Spleen (tissue), 11 donors: ENCODE measurements around the gene TET2. TPM values are rescaled to one million over a fixed set of nuclear protein-coding genes. Genes with fewer than 3 reads are reported as not detected.
A peak's percentile ranks its signal among the peaks of the same experiment; 100 is the strongest.

Experiments used
- DNase-seq: peaks from one replicate; pipeline ENCODE4 v3.0.0-alpha.2; 2020
- H3K27ac ChIP-seq, 8 donors: fragments of 200-600 bp; sonication (generic) in 7 of 8; 1 replicate in 4 of 8; 2 replicates in 4 of 8; pipeline versions ENCODE4 v1.5.0 to v1.8.0; 2016 to 2021; ENCODE audit warnings: inconsistent platforms in 4 of 8, mild to moderate bottlenecking in 4 of 8, moderate library complexity in 1 of 8
- H3K27me3 ChIP-seq, 7 donors: fragments of 200-600 bp; sonication (generic) in 6 of 7; replicated peaks in 1 of 7; 1 replicate in 4 of 7; 2 replicates in 3 of 7; pipeline versions ENCODE4 v1.5.0 to v1.8.0; 2016 to 2021; ENCODE audit warnings: inconsistent platforms in 3 of 7, mild to moderate bottlenecking in 1 of 7
- H3K36me3 ChIP-seq, 6 donors: fragments of 200-600 bp; sonication (generic) in 5 of 6; 1 replicate in 4 of 6; 2 replicates in 2 of 6; pipeline versions ENCODE4 v1.5.0 to v1.8.0; 2016 to 2021; ENCODE audit warnings: inconsistent platforms in 2 of 6
- H3K4me1 ChIP-seq, 6 donors: fragments of 200-600 bp; sonication (generic) in 5 of 6; 1 replicate in 3 of 6; 2 replicates in 3 of 6; pipeline versions ENCODE4 v1.5.0 to v1.8.0; 2016 to 2021; ENCODE audit warnings: inconsistent platforms in 3 of 6
- H3K4me3 ChIP-seq, 8 donors: fragments of 200-600 bp; sonication (generic) in 7 of 8; 1 replicate in 4 of 8; 2 replicates in 4 of 8; pipeline versions ENCODE4 v1.5.0 to v1.8.0; 2016 to 2021; ENCODE audit warnings: inconsistent platforms in 4 of 8, mild to moderate bottlenecking in 4 of 8, moderate library complexity in 2 of 8
- H3K9me3 ChIP-seq, 8 donors: fragments of 200-600 bp; sonication (generic) in 7 of 8; 1 replicate in 4 of 8; 2 replicates in 4 of 8; pipeline versions ENCODE4 v1.5.0 to v1.8.0; 2016 to 2021; ENCODE audit warnings: inconsistent platforms in 4 of 8
- CTCF ChIP-seq, 11 experiments: fragments of 200-600 bp in 7 of 11; fragments of 450-650 bp in 4 of 11; sonication (generic) in 4 of 11; IDR thresholded peaks in 8 of 11; conservative IDR thresholded peaks in 3 of 11; 1 replicate in 7 of 11; 2 replicates in 4 of 11; pipeline versions ENCODE4 v1.4.0 to v1.8.0; 2016 to 2021; ENCODE audit warnings: antibody characterized with exemption in 11 of 11, inconsistent platforms in 4 of 11, mild to moderate bottlenecking in 1 of 11
- POLR2A ChIP-seq, 3 donors: fragments of 450-650 bp; IDR thresholded peaks; one replicate each; pipeline ENCODE4 v1.5.1; 2017; ENCODE audit warnings: antibody characterized with exemption in 3 of 3, mild to moderate bottlenecking in 1 of 3
- POLR2AphosphoS5 ChIP-seq, 3 donors: sonication (generic); formaldehyde crosslinking; IDR thresholded peaks; one replicate each; pipeline ENCODE4 v1.5.1; 2017; ENCODE audit warnings: antibody characterized with exemption in 3 of 3
- WGBS, 5 donors: extraction: QIAGEN DNeasy Blood & Tissue Kit in 3 of 5; methylation state at CpG; one replicate each; pipeline versions ENCODE4 v1.1.5 to v1.1.7; 2013 to 2018; 5-methylcytosine and 5-hydroxymethylcytosine counted together
- intact Hi-C: fragments of 100-400 bp; cut with DNase I; formaldehyde crosslinking; loops from one replicate; pipeline ENCODE4 v1.15.0; 2023; ENCODE audit warnings: low total_unique reads
- polyA plus RNA-seq, 3 donors: library from polyadenylated mRNA; stranded (reverse); fragments of 200-250 nt; gene quantifications; one replicate each; pipeline ENCODE4 v1.2.1, GENCODE V29; 2013
- total RNA-seq, 7 donors: library from RNA; depleted of rRNA in 3 of 7; stranded (reverse); fragments of >200 nt in 3 of 7; fragmentation: NEBNext Ultra II Directional in 4 of 7; extraction: Animal tissue kit (Norgen Biotek cat#: 25700) in 4 of 7; gene quantifications; one replicate each; pipeline versions ENCODE4 v1.1.0 to v1.2.1, GENCODE V29; 2016 to 2021
- donor health status: healthy with polysubstance abuse.
- donor health status: DM: no; HTN: no; CAD: no; lungs with moderate emphysema.
- donor health status: DM: no; HTN: no; CAD: no.
- donor health status: Bipolar disorder and iron deficiency.
- donor health status: healthy.
- donor health status: DM: no; HTN: no; CAD: no.
- donor health status: DM: yes; HTN: yes; CAD: no.

Gene TET2
- total and polyA plus RNA-seq, 10 donors: 2.5 to 70.4 (median 45.0) TPM

- no peak for DNase-seq
- peaks cover 0 to 24% (median 21%) of the 10 kb centered on the region in 8 donors for H3K9me3 ChIP-seq
- TF ChIP-seq CTCF (IDR thresholded peaks at IDR 0.05 in 8 of 11, conservative IDR thresholded peaks at IDR 0.05 in 3 of 11) (no peak), POLR2AphosphoS5 (IDR thresholded peaks at IDR 0.05) (no peak), POLR2A (IDR thresholded peaks at IDR 0.05) (no peak)
- WGBS, 5 donors: 89 to 100% (median 97%) methylated on average over 1 of the region's 1 CpG
- H3K4me1 ChIP-seq: no peaks in the 10 kb centered on the region
- no peak overlapping the region for H3K4me3 ChIP-seq
- H3K27me3 ChIP-seq: no peaks in the 10 kb centered on the region
- intact Hi-C loops: no loop called here
- no peak overlapping the region for H3K27ac ChIP-seq
- no peaks in the 10 kb centered on the region for H3K36me3 ChIP-seq
Observed at GRCh38 chr4:105283501-105283900, 136.8 kb downstream of the TET2 start.

GRCh38 chr4:105288121-105288520 lies 141.4 kb downstream of the TET2 start:
- intact Hi-C loops: no loop called here
- DNase-seq: no peak
- peaks cover 0 to 35% (median 30%) of the 10 kb centered on the region in 8 donors for H3K9me3 ChIP-seq
- H3K4me1 ChIP-seq: peaks cover 0 to under 1% (median 0%) of the 10 kb centered on the region in 6 donors
- 89 to 100% (median 98%) methylated on average over 2 of the region's 2 CpGs for WGBS, 5 donors
- no peaks in the 10 kb centered on the region for H3K27me3 ChIP-seq
- no peak overlapping the region for H3K4me3 ChIP-seq
- H3K27ac ChIP-seq: no peak overlapping the region
- H3K36me3 ChIP-seq: no peaks in the 10 kb centered on the region
- TF ChIP-seq CTCF (IDR thresholded peaks at IDR 0.05 in 8 of 11, conservative IDR thresholded peaks at IDR 0.05 in 3 of 11) (no peak), POLR2AphosphoS5 (IDR thresholded peaks at IDR 0.05) (no peak), POLR2A (IDR thresholded peaks at IDR 0.05) (no peak)

GRCh38 chr4:105291925-105292324 lies 145.2 kb downstream of the TET2 start:
- WGBS, 5 donors: 63 to 83% (median 75%) methylated on average over 3 of the region's 3 CpGs
- H3K27me3 ChIP-seq: no peaks in the 10 kb centered on the region
- H3K4me3 ChIP-seq: no peak overlapping the region
- no peaks in the 10 kb centered on the region for H3K36me3 ChIP-seq
- H3K9me3 ChIP-seq: peaks cover 0 to 28% (median 24%) of the 10 kb centered on the region in 8 donors
- peaks cover 0 to 8% (median 0%) of the 10 kb centered on the region in 6 donors for H3K4me1 ChIP-seq
- H3K27ac ChIP-seq: no peak overlapping the region
- intact Hi-C loops: no loop called here
- no peak for DNase-seq
- no peak for TF ChIP-seq POLR2AphosphoS5 (IDR thresholded peaks at IDR 0.05)
- TF ChIP-seq CTCF (IDR thresholded peaks at IDR 0.05 in 8 of 11, conservative IDR thresholded peaks at IDR 0.05 in 3 of 11): no peak
- TF ChIP-seq POLR2A (IDR thresholded peaks at IDR 0.05): no peak

GRCh38 chr4:105293360-105293759 lies 146.7 kb downstream of the TET2 start:
- TF ChIP-seq POLR2AphosphoS5 (IDR thresholded peaks at IDR 0.05) (no peak), CTCF (IDR thresholded peaks at IDR 0.05 in 8 of 11, conservative IDR thresholded peaks at IDR 0.05 in 3 of 11) (no peak), POLR2A (IDR thresholded peaks at IDR 0.05) (no peak)
- Histone ChIP-seq H3K4me1 (peaks cover 0 to 8% (median 0%) of the 10 kb centered on the region in 6 donors), H3K4me3 (no peak overlapping the region), H3K9me3 (peaks cover 0 to 14% (median 10%) of the 10 kb centered on the region in 8 donors), H3K27me3 (no peaks in the 10 kb centered on the region), H3K27ac (peak overlapping the region in 3 of 8 donors; percentile 55 to 62 (median 60)), H3K36me3 (no peaks in the 10 kb centered on the region)
- no peak for DNase-seq
- intact Hi-C loops: no loop called here
